Loucy (cell line): ENCODE results near the gene KIF2A.

ENCODE experiments used
- H2AFZ ChIP-seq: fragments of 200-600 bp; sonication (generic); 2 replicates; pipeline ENCODE4 v1.6.0; 2016; ENCODE audit warnings: antibody characterized with exemption, mild to moderate bottlenecking, low read length, moderate library complexity
- H3F3A ChIP-seq: fragments of 200-600 bp; 2 replicates; pipeline ENCODE4 v1.6.0; 2016; ENCODE audit warnings: antibody characterized with exemption, low read depth, mild to moderate bottlenecking
- H3K27me3 ChIP-seq: fragments of 200-600 bp; sonication (generic); 2 replicates; pipeline ENCODE4 v1.6.1; 2014; ENCODE audit warnings: low read length, mild to moderate bottlenecking; ENCODE audit not compliant: insufficient read depth, poor library complexity, severe bottlenecking
- H3K36me3 ChIP-seq: fragments of 200-600 bp; sonication (generic); 2 replicates; pipeline ENCODE4 v1.6.1; 2016; ENCODE audit warnings: low read length; ENCODE audit not compliant: insufficient read depth
- H3K4me1 ChIP-seq: fragments of 200-600 bp; sonication (generic); 2 replicates; pipeline ENCODE4 v1.5.1; 2014; ENCODE audit warnings: low read length, mild to moderate bottlenecking; ENCODE audit not compliant: insufficient read depth, poor library complexity, severe bottlenecking
- H3K4me2 ChIP-seq: fragments of 200-600 bp; sonication (generic); 2 replicates; pipeline ENCODE4 v1.6.0; 2014; ENCODE audit warnings: antibody characterized with exemption, low read length, low read depth, mild to moderate bottlenecking; ENCODE audit not compliant: poor library complexity, severe bottlenecking
- H3K4me3 ChIP-seq: fragments of 200-600 bp; sonication (generic); 2 replicates; pipeline ENCODE4 v1.5.1; 2014; ENCODE audit warnings: low read length, mild to moderate bottlenecking, mixed read lengths; ENCODE audit not compliant: poor library complexity, severe bottlenecking
- H3K79me2 ChIP-seq: fragments of 200-600 bp; sonication (generic); 2 replicates; pipeline ENCODE4 v1.6.1; 2014; ENCODE audit warnings: low read length; ENCODE audit not compliant: insufficient read depth
- H3K9ac ChIP-seq: fragments of 200-600 bp; sonication (generic); 2 replicates; pipeline ENCODE4 v1.6.0; 2014; ENCODE audit warnings: mild to moderate bottlenecking, low read depth, low read length, moderate library complexity; ENCODE audit not compliant: poor library complexity, severe bottlenecking
- H3K9me2 ChIP-seq: fragments of 200-600 bp; sonication (generic); replicated peaks from 2 replicates; pipeline ENCODE4 v1.6.1; 2016; ENCODE audit warnings: low read depth, low read length, mixed read lengths
- H3K9me3 ChIP-seq: fragments of 200-600 bp; sonication (generic); 2 replicates; pipeline ENCODE4 v1.6.1; 2014; ENCODE audit warnings: mild to moderate bottlenecking, antibody characterized with exemption, low read length, low read depth; ENCODE audit not compliant: insufficient read depth
- H4K20me1 ChIP-seq: fragments of 200-600 bp; sonication (generic); 2 replicates; pipeline ENCODE4 v1.6.0; 2014; ENCODE audit warnings: antibody characterized with exemption, low read length, mild to moderate bottlenecking; ENCODE audit not compliant: insufficient read depth, poor library complexity, severe bottlenecking
- EZH2phosphoT487 ChIP-seq: fragments of 200-600 bp; IDR thresholded peaks from 2 replicates; pipeline ENCODE4 v1.6.1; 2018; ENCODE audit warnings: antibody characterized with exemption, mild to moderate bottlenecking, moderate library complexity, borderline replicate concordance
- TF ChIP-seq, protein P1 (sequence below): fragments of 200-600 bp; sonication (generic); conservative IDR thresholded peaks from 2 replicates; pipeline ENCODE4 v1.5.1; 2014; ENCODE audit warnings: mild to moderate bottlenecking, antibody characterized with exemption, low read length

Gene KIF2A

DNA sequence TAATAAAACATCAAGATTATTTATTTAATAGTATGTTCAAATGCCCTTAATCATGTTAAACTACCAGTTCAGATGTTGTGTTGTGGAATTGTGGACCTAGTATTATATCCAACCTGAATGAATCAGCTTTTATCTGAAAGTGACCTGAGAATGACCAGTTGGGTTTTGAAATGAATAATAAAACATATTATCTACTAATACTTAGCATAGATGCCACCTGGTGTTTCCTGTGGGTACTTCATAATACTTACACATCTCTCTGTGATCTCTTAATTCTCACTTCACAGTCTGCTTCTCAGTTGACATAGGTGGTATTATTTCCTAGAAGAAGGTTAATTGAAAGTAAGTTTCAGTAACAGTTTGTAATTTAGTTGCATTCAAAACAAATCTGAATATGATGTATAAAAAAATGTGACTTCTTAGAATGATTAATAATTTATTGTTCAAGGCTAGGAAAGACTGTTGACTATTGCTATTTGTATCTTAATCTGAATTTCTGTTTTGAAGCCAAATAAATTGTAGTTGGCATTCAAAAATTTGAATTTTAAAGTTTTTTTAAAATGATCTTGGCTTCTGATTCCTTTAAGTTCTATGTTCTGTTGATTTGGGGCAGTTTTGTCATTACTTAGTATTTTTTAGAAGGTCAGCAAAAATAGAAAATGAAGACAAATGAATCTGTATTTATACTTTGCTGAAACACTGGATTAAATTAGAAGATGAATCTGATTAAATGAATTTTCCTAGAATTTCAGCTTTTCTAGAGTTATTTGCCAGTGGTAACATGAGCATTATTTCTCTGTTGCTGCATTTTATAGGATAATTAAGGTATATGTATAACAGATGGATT is 48.2 kb downstream of the KIF2A start:
- H3K9me3 ChIP-seq = no peaks in the 10 kb centered on the region
- TF ChIP-seq, protein P1, sequence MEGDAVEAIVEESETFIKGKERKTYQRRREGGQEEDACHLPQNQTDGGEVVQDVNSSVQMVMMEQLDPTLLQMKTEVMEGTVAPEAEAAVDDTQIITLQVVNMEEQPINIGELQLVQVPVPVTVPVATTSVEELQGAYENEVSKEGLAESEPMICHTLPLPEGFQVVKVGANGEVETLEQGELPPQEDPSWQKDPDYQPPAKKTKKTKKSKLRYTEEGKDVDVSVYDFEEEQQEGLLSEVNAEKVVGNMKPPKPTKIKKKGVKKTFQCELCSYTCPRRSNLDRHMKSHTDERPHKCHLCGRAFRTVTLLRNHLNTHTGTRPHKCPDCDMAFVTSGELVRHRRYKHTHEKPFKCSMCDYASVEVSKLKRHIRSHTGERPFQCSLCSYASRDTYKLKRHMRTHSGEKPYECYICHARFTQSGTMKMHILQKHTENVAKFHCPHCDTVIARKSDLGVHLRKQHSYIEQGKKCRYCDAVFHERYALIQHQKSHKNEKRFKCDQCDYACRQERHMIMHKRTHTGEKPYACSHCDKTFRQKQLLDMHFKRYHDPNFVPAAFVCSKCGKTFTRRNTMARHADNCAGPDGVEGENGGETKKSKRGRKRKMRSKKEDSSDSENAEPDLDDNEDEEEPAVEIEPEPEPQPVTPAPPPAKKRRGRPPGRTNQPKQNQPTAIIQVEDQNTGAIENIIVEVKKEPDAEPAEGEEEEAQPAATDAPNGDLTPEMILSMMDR = peak; percentile 72
- TF ChIP-seq EZH2phosphoT487 = no peak
- H4K20me1 ChIP-seq = peaks cover 2% of the 10 kb centered on the region
- no peaks in the 10 kb centered on the region; the same call in 1 of the 2 replicates for H3F3A ChIP-seq
- H3K9me2 ChIP-seq = no peaks in the 10 kb centered on the region
- no peak overlapping the region for H3K4me3 ChIP-seq
- no peaks in the 10 kb centered on the region for H3K4me1 ChIP-seq
- no peaks in the 10 kb centered on the region for H3K27me3 ChIP-seq
- H3K4me2 ChIP-seq = no peak overlapping the region
- no peak overlapping the region for H3K9ac ChIP-seq
- no peak overlapping the region for H2AFZ ChIP-seq
- no peaks in the 10 kb centered on the region for H3K79me2 ChIP-seq
- peaks cover 90% of the 10 kb centered on the region for H3K36me3 ChIP-seq

DNA sequence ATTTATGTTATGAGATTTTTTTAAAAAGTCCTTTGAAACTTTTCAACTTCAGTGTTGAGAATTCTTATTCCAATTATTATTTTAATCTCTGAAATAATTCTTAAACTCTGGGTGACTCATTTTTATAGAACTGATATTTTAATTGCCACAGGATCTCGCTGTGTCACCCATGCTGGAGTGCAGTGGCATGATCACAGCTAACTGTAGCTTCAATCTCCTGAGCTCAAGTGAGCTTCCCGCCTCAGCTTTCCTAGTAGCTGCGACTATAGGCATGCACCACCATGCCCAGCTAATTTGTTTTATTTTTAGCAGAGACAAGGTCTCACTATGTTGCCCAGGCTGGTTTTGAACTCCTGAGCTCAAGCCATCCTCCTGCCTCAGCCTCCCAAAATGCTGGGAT is 56.7 kb downstream of the KIF2A start:
- H3K27me3 ChIP-seq = no peaks in the 10 kb centered on the region
- 0 out of 2 replicates have a peak, but pooled peaks cover 5% of the 10 kb centered on the region for H3K9me3 ChIP-seq
- H3F3A ChIP-seq = no peaks in the 10 kb centered on the region
- peaks cover 68% of the 10 kb centered on the region for H3K36me3 ChIP-seq
- no peaks in the 10 kb centered on the region for H3K4me1 ChIP-seq
- no peaks in the 10 kb centered on the region for H3K79me2 ChIP-seq
- no peak for TF ChIP-seq EZH2phosphoT487
- TF ChIP-seq, protein P1 = no peak
- H3K9ac ChIP-seq = no peak overlapping the region
- no peak overlapping the region for H3K4me3 ChIP-seq
- H4K20me1 ChIP-seq = no peaks in the 10 kb centered on the region
- H2AFZ ChIP-seq = no peak overlapping the region
- H3K4me2 ChIP-seq = no peak overlapping the region
- no peaks in the 10 kb centered on the region for H3K9me2 ChIP-seq

DNA sequence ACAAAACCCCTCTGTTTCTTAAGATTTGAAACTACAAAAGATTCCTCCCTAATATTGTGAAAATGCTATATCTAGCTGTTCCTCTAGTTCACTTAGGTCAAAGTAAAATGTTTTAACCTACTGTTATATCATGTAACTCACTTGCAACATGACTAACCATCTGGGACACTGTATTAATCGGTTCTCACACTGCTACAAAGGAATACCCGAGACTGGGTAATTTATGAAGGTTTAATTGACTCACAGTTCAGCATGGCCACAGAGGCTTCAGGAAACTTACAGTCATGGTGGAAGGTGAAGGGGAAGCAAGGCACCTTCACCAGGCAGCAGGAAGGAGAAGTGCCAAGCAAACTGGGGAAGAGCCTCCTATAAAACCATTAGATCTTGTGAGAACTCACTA is 63.0 kb downstream of the KIF2A start:
- TF ChIP-seq, protein P1 = no peak
- no peak for TF ChIP-seq EZH2phosphoT487
- no peaks in the 10 kb centered on the region for H3F3A ChIP-seq
- no peak overlapping the region for H2AFZ ChIP-seq
- peaks cover 65% of the 10 kb centered on the region for H3K36me3 ChIP-seq
- H3K4me3 ChIP-seq = no peak overlapping the region
- H3K79me2 ChIP-seq = no peaks in the 10 kb centered on the region
- H4K20me1 ChIP-seq = no peaks in the 10 kb centered on the region
- no peak overlapping the region for H3K9ac ChIP-seq
- H3K9me3 ChIP-seq = 0 out of 2 replicates have a peak, but pooled peaks cover 5% of the 10 kb centered on the region
- H3K27me3 ChIP-seq = no peaks in the 10 kb centered on the region
- H3K9me2 ChIP-seq = no peaks in the 10 kb centered on the region
- H3K4me1 ChIP-seq = no peaks in the 10 kb centered on the region
- H3K4me2 ChIP-seq = no peak overlapping the region
